HepG2 (cell line): ENCODE measurements around the gene SPTSSA. TPM values are rescaled to one million over a fixed set of nuclear protein-coding genes. Genes with fewer than 3 reads are reported as not detected.
"Not testable (repeated sequence)": the region's sequence is repeated elsewhere in the genome, so short reads cannot be mapped to it uniquely, and the experiment has no call there.

Source experiments
- ATAC-seq: fragments of 200-7000 bp; cut with Tn5 transposase; 3 replicates; pipeline ENCODE4 v1.9.1; 2020; ENCODE audit warnings: mild to moderate bottlenecking, moderate library complexity
- BruUV-seq: library from RNA; stranded (reverse); fragments of 400-500 nt; replicated peaks from 2 replicates; lab custom pipeline; 2021; lab: Mats Ljungman, UMichigan
- CTCF ChIA-PET: fragments of 300-600 bp; formaldehyde crosslinking; extraction: SDS; loops from one replicate; lab custom pipeline; 2021; ENCODE audit warnings: low total read pairs, inconsistent platforms, low intra/inter-chr PET ratio; lab: Yijun Ruan, JAX
- POLR2A ChIA-PET: fragments of 350-600 bp; sonication (Branson Sonifier 250); formaldehyde crosslinking; loops from one replicate; lab custom pipeline; 2020; ENCODE audit warnings: antibody characterized with exemption, inconsistent platforms; lab: Yijun Ruan, JAX
- DNase-seq: peaks from one replicate; pipeline ENCODE4 v3.0.0-alpha.2; 2015; ENCODE audit warnings: low spot score
- FAIRE-seq: peaks from 3 replicates; lab custom pipeline; 2011; peaks lifted over from hg19 to GRCh38; lab: Jason Lieb, UNC
- H2AFZ ChIP-seq: one replicate; pipeline ENCODE4 v1.6.1; 2011; ENCODE audit warnings: low read length, inconsistent platforms
- H3K27ac ChIP-seq: fragments of 300-600 bp; 3 replicates; pipeline ENCODE4 v1.8.0; 2011; ENCODE audit warnings: mixed run types, mild to moderate bottlenecking, mixed read lengths, low read length, inconsistent platforms; ENCODE audit not compliant: insufficient read depth; ENCODE audit errors: extremely low read length
- H3K27me3 ChIP-seq, 2 experiments: fragments of 200-600 bp in 1 of 2; 2 replicates in 1 of 2; 3 replicates in 1 of 2; pipeline versions ENCODE4 v1.6.0 to v1.8.0; 2011; ENCODE audit warnings: low read length in 2 of 2, mild to moderate bottlenecking in 2 of 2, moderate library complexity in 2 of 2, inconsistent platforms in 1 of 2; ENCODE audit not compliant: insufficient read depth in 2 of 2, control insufficient read depth in 1 of 2
- H3K36me3 ChIP-seq, 2 experiments: fragments of 200-600 bp in 1 of 2; replicated peaks in 1 of 2; 2 replicates in 1 of 2; 3 replicates in 1 of 2; pipeline versions ENCODE4 v1.5.1 to v1.8.0; 2011; ENCODE audit warnings: low read length in 2 of 2, inconsistent platforms in 1 of 2; ENCODE audit not compliant: insufficient read depth in 2 of 2, control insufficient read depth in 1 of 2
- H3K4me1 ChIP-seq: 2 replicates; pipeline ENCODE4 v1.5.1; 2012; ENCODE audit warnings: low read length, inconsistent platforms; ENCODE audit not compliant: insufficient read depth
- H3K4me2 ChIP-seq: 2 replicates; pipeline ENCODE4 v1.6.0; 2011; ENCODE audit warnings: low read depth, low read length, inconsistent platforms
- H3K4me3 ChIP-seq, 3 experiments: fragments of 200-600 bp in 1 of 3; sonication (generic), shearing (Covaris generic) in 1 of 3; replicated peaks in 1 of 3; 2 replicates each; pipeline ENCODE4 v1.5.1; 2011 to 2016; ENCODE audit warnings: low read length in 3 of 3, inconsistent platforms in 2 of 3, low read depth in 2 of 3, mild to moderate bottlenecking in 2 of 3, control low read depth in 1 of 3, mixed read lengths in 1 of 3; ENCODE audit not compliant: insufficient read depth in 1 of 3
- H3K79me2 ChIP-seq: one replicate; pipeline ENCODE4 v1.6.1; 2011; ENCODE audit warnings: low read length, inconsistent platforms; ENCODE audit not compliant: insufficient read depth
- H3K9ac ChIP-seq: 2 replicates; pipeline ENCODE4 v1.6.0; 2011; ENCODE audit warnings: mild to moderate bottlenecking, low read depth, low read length, inconsistent platforms; ENCODE audit not compliant: insufficient read depth
- H3K9me3 ChIP-seq: 2 replicates; pipeline ENCODE4 v1.5.1; 2012; ENCODE audit warnings: mild to moderate bottlenecking, low read length
- H4K20me1 ChIP-seq: 2 replicates; pipeline ENCODE4 v1.6.0; 2011; ENCODE audit warnings: inconsistent platforms, mild to moderate bottlenecking, low read length, moderate library complexity; ENCODE audit not compliant: insufficient read depth
- NFYC ChIP-seq: IDR thresholded peaks from 2 replicates; pipeline ENCODE4 v1.6.1; 2016; ENCODE audit warnings: missing genetic modification reagents, missing compliant biosample characterization
- XBP1 ChIP-seq: sonication (generic); formaldehyde crosslinking; IDR thresholded peaks from 2 replicates; pipeline ENCODE4 v1.5.0; 2020; ENCODE audit warnings: missing genetic modification reagents
- ZNF10 ChIP-seq: sonication (generic); formaldehyde crosslinking; IDR thresholded peaks from 2 replicates; pipeline ENCODE4 v1.4.0; 2020; ENCODE audit warnings: mild to moderate bottlenecking, low read depth, missing genetic modification reagents, borderline replicate concordance
- ZNF143 ChIP-seq: sonication (generic); formaldehyde crosslinking; IDR thresholded peaks from 2 replicates; pipeline ENCODE4 v1.4.0; 2020; ENCODE audit warnings: missing genetic modification reagents
- ZNF33A ChIP-seq: sonication (generic); formaldehyde crosslinking; IDR thresholded peaks from 2 replicates; pipeline ENCODE4 v1.5.1; 2020; ENCODE audit warnings: missing genetic modification reagents, mild to moderate bottlenecking, moderate library complexity, borderline replicate concordance
- ZNF746 ChIP-seq: sonication (generic); formaldehyde crosslinking; IDR thresholded peaks from 2 replicates; pipeline ENCODE4 v1.8.0; 2022; ENCODE audit warnings: mild to moderate bottlenecking, missing genetic modification reagents
- in situ Hi-C: cut with HindIII; loops from 2 replicates; pipeline ENCODE4 v1.10.0; 2017; ENCODE audit warnings: low pct_unique_long_range_greater_than_20kb; ENCODE audit not compliant: extremely low pct_ligation_motif_present
- intact Hi-C: fragments of 100-400 bp; cut with micrococcal nuclease; formaldehyde crosslinking; loops from one replicate; pipeline ENCODE4 v1.10.0; 2022; ENCODE audit not compliant: unreplicated experiment
- polyA plus RNA-seq, 8 experiments: library from polyadenylated mRNA; depleted of rRNA in 3 of 8; stranded (reverse) in 7 of 8; unstranded in 1 of 8; fragments of >200 nt; fragmentation: Illumina TruSeq in 4 of 8; extraction: Trizol in 4 of 8; gene quantifications; 2 replicates each; pipeline versions ENCODE4 v1.2.1 to v1.2.3, GENCODE V29; 2011 to 2016; ENCODE audit warnings: low read depth in 4 of 8, missing spikeins in 1 of 8, mixed read lengths in 1 of 8; ENCODE audit not compliant: insufficient read depth in 1 of 8
- total RNA-seq, 5 experiments: library from RNA; depleted of rRNA; stranded (reverse); fragments of >200 nt; fragmentation: Illumina TruSeq; extraction: Trizol; gene quantifications; 2 replicates each; pipeline ENCODE4 v1.2.3, GENCODE V29; 2016; ENCODE audit warnings: low read depth in 1 of 5
- TF ChIP-seq, protein P1 (sequence below): sonication (generic); formaldehyde crosslinking; IDR thresholded peaks from 2 replicates; pipeline ENCODE4 v1.8.0; 2023; ENCODE audit warnings: mild to moderate bottlenecking, missing genetic modification reagents

The SPTSSA gene
- total and polyA plus RNA-seq, 2 of the 13 experiments (the other 11 are each of a cell fraction or from before 2014, with no cell fraction given) = 19.1 to 86.1 TPM

DNA sequence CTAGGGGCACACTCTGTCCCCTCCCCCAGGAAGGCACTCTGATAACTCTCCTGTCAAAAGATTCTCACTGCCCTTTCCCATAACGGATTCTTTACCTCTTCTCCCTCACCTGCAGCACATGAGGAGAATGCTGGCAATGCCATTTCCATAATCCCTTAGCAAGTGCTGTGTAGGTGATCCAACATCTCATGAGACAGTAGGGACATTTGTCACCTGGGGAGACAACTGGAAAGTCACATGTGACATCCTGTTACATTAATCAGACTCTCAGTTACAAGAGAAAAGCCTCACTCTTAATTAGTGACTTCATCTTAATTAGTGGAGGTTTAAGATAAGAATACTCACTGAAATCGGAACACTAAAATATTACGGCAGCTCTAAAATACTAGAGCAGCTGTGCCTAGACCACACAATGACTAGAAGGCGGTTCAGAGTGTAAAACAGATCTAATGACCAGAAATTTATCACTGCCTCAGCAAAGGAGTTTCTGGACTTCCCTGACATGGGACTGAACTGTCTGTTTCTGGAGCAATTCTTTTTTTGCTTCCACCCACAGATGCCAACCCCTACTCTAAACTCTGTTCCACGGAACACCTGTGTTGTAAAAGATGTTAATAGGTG is 75.1 kb downstream of the SPTSSA start (continued):
- TF ChIP-seq XBP1 (CRISPR knock-in tag) (no peak), ZNF10 (CRISPR knock-in tag) (no peak), ZNF33A (no peak), ZNF746 (no peak), ZNF143 (no peak), NFYC (CRISPR knock-in tag) (no peak)
- TF ChIP-seq, protein P1, sequence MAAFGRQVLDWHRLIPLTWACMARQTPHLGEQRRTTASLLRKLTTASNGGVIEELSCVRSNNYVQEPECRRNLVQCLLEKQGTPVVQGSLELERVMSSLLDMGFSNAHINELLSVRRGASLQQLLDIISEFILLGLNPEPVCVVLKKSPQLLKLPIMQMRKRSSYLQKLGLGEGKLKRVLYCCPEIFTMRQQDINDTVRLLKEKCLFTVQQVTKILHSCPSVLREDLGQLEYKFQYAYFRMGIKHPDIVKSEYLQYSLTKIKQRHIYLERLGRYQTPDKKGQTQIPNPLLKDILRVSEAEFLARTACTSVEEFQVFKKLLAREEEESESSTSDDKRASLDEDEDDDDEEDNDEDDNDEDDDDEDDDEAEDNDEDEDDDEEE = no peak

DNA sequence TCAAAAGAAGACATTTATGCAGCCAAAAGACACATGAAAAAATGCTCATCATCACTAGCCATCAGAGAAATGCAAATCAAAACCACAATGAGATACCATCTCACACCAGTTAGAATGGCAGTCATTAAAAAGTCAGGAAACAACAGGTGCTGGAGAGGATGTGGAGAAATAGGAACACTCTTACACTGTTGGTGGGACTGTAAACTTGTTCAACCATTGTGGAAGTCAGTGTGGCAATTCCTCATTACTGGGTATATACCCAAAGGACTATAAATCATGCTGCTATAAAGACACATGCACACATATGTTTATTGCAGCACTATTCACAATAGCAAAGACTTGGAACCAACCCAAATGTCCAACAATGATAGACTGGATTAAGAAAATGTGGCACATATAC is 76.2 kb downstream of the SPTSSA start:
- ATAC-seq, H3K9me3 ChIP-seq, H3K27ac ChIP-seq, intact Hi-C loops, FAIRE-seq, H3K4me3 ChIP-seq, H3K79me2 ChIP-seq, DNase-seq, H3K4me1 ChIP-seq, CTCF ChIA-PET, H3K27me3 ChIP-seq, in situ Hi-C loops, POLR2A ChIA-PET, H2AFZ ChIP-seq, BruUV-seq, H3K36me3 ChIP-seq, H3K9ac ChIP-seq, H3K4me2 ChIP-seq, H4K20me1 ChIP-seq: not testable (repeated sequence)
